GM18870 (cell line): ENCODE measurements around the gene REEP6.
"Not testable (repeated sequence)": the region's sequence is repeated elsewhere in the genome, so short reads cannot be mapped to it uniquely, and the experiment has no call there.

Experiments
- ATAC-seq: cut with Tn5 transposase; IDR thresholded peaks from one replicate; pipeline ENCODE4 v1.9.1; 2021; ENCODE audit warnings: moderate library complexity; ENCODE audit not compliant: unreplicated experiment

REEP6 gene

DNA sequence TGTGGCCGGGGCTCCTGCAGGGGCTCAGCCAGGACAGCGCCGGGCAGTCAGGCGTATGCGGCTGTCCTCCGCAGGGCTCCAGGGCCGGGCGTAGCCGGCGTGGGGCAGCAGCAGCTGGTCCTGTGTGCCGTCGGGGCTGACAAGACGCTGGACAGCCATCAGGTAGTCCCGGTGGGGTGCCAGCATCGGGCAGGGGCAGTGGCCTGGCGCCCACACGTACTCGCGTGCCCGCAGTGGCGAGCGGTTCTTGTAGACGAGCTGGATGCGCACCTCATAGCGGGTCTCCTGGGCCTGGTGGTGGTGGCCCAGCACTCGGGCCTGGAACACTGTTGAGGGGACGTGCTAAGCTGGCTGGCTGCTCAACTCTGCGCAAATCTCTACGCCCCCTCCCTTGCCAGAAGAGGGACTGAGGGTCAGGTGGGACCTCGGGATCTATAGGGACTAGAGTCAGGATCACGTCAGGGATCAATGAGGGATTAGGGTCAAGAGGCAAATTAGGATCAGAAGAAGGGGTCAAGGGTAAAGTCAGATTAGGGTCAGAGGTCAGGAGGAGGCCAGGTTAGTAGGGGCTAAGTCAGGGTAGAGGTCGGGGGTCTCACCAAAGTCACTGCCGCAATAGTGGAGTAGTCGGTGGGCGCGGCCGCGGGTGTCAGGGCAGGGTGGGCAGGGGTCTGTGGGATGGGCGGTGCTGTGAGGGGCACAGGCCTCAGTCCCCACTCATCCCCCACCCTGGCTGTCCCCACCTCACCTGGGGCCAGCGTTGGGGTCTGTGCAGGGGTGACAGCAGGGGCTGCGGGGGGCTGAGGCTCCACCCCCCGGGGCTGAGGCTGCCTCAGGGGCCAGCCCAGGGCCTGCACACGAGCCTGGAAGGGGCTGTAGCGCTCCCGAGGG is 15.3 kb downstream of the REEP6 start:
- no peak for ATAC-seq

DNA sequence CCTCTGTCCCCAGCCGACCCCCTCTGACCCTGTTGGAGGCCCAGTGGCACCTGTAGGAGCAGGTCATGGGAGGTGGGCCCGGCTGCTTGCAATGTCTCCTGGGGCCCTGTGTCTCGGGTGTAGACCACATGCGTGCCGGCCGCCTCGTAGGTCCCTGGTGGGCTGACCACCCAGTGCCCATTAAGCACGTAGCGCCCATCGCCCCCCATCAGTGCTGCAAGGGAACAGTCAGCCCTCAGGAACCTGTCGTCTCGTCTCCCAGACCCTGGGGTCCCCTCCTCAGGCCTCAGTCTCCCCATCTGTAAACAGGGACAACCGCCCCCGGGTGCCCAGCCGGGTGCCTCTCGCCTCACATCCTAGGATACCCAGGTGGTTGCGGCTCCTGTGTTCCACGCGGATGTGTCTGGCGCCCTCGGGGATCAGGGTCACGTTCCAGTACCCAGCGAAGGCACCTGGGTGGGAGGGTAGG is 16.2 kb downstream of the REEP6 start:
- ATAC-seq = no peak

DNA sequence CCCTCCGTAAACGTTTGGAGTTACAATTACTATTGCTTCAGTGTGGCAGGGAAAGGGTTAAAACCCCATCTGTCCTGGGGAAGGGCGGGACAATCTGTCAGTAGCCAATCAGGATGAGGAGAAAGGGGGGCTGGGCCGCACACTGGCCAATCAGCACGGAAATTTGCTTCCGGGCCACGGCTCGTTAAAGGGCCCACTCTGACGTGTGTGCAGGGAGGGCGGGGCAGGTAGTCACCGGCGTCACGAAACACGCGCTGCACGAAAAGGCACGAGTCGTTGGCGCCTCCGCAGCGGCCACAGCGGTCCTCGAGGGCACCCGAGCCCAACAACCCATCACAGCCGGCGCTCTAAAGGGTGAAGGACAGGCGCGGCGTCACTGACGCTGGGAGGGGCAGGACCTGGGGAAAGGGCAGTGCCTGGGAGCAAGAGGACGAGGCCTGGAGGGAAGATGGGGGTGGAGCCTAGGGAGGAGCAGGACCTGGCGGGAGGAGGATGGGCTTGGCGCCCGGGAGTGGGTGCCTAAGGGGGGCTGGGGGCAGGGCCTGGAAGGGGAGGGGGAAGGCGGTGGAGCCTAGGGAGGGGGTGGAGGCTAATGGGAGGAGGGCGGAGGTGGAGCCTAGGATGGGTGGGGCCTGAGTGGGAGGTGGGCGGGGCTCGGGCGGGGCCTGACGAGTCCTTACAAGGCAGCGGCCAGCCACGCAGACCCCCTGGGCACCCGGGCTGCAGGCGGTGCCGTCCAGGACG is 17.0 kb downstream of the REEP6 start:
- ATAC-seq = no peak

DNA sequence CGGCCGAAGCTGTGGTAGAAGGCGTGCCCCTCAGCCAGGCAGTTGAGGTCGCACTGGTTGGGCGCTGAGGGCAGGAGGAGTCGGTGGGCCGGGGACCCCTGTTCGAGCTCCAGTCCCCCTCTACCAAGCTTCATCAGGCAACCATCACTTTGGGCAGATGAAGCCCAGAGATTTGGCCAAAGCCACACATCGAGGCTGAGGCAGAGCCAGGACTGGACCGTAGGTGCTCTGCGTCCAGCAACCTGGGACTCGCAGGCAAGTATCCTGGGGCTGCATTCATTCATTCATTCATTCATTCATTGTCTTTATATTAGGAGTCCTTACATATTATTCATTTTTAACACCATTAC is 17.5 kb downstream of the REEP6 start:
- no peak for ATAC-seq

DNA sequence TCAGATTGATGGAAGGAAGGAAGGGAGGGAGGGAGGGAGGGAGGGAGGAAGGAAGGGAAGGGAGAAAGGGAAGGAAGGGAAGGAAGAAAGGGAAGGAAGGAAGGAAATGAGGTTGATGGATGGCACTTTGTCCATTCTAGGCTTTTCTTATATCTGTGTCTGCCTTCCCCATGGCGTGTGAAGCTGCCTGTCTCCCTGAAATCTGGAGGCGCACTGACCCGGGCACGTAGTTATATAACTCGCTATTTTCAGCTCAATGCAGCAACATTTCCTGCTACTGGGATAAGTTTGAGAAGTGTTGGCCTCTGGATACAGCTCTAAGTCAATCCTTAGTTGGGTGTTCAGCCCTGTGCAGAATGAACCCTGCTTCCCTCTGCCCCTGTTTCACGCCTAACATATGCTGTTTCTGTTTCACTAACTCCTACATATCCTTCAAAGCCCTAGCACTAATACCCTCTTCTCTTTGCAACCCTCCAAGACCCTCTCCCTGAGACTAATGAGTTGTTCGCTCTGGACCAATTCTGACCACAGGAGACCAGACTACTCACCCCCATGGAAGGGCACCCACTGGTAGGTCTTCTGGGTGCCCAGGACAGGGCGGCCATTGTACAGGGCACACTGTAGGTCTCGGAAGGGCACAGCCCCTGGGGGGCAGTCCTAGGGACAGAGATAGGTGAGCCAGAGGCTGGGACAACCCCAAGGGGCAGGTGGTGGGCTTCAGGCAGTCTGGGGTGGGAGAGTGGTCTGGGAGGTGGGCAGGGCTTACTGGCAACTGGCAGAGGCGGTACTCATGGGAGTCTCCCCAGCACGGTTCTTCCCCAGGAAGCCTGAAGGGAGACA is 18.8 kb downstream of the REEP6 start:
- no peak for ATAC-seq

DNA sequence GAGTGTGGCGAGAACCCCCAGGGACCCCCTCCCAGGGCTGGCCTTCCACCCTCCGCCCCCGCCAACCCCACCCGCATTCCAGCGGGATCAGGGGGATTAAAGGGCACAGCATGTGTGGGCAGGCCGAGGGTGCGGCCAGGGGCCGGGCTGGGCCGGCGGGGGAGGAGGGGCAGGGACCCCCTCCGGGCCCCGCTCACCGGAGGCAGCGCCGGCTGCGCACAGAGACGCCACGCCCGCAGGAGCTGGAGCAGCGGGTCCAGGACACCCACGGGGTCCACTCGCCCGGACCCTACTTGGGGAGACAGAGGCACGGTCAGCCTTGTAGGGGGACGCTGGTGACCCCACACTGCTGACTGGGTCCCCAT is 19.4 kb downstream of the REEP6 start:
- ATAC-seq = no peak

DNA sequence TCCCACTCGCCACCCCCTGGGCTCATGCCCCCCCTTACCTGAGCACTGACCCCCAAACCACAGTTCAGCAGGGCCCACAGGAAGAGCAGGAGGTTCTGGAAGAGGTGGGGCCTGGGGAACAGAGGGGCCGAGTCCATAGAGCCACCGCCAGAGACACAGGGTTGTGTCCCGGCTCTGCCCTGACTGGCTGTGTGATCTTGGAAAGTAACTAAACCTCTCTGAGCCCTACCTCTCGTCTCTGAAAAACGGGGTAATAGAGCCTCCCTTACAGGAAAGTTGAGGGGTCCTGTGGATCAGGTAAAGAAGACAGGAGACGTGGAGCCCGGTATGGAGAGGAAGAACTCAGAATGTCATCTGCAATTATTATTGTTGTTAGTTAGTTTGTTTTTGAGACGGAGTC is 19.8 kb downstream of the REEP6 start:
- no peak for ATAC-seq

DNA sequence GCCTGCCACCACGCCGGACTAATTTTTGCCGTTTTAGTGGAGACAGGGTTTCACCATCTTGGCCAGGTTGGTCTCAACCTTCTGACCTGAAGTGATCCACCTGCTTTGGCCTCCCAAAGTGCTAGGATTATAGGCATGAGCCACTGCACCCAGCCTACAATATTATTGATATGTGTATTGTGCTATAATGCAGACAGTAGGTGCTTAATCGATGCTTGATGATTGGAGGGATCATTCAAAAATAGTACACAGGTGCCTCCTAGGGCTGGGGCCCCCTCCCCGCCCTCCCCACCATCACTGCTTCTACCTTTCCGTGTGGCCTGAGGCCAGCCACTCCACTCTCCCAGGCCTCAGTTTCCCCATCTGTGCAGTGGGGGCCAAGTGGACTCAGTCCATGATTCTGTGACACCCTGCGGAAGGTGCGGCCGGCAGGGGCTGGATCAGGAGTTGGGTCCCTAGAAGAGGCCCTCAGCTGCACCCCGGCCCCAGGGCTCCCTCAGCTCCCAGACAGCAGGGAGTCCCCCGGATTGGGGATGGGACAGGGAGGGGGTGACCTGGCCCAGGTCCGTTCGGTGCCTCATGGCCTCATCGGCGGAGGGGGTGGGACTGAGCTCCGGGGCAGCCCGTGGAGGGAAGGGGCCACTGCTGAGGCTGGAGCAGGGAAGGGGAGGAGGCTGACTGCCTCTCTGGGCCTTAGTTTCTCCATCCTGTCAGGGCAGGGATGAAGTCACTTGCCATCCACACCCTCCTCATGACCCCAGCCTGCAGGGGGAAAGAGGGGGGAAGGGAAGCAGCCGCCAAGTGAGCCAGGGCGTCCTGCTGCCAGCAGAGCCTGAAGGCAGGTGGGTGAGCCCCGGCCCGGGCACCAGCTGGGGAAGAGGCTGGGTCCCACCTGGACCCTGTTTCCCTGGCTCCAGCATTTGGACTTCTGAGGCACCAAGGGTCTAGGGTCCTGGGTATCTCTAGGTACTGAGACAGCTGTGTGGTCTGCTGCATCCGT is 20.6 kb downstream of the REEP6 start:
- no peak for ATAC-seq

DNA sequence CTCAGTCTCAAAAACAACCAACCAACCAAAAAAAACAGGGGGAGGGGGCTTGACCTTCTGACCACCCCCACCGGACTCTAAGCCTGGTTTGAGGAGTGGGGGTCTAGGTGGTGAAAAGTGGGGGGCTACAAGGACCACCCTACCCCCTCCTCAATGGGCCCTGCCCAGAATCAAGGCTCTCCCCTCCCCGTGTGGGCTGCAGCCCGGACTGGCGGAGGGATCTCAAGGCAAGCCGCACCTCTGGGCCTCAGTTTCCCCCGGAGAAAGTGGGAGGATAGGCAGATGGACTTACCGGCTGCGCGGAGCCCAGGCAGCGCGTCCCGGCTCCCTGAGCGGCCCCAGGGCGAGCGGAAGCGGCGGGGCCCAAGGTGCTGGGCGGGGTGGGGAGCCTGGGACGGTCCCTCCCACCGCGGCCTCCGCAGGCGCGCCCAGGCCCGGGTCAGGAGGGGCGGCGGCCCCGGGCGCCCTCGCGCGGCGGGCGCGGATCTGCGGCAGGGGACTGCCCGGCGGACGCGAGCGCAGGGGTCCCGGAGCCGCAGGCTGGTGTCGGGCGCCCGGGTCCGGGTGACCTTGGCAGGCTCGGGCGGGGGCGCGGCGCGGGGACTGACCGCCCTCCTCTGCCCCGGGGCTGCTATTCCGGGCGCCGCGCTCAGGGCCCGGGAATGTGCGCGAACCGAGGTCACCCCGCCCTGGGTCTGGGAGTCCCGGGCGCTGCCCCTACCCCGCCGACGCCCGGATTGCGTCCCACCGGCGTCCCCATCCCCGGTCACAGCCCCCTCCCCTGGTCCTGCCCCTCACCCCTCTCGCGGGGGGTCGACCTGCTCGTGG is 21.9 kb downstream of the REEP6 start, which contains the start of gene ADAMTSL5:
Gene ADAMTSL5 (minus strand): TSS at position 349 of the 828 bp plus-strand sequence. CDS start 2,076 bp downstream, outside the sequence.
- no peak for ATAC-seq

DNA sequence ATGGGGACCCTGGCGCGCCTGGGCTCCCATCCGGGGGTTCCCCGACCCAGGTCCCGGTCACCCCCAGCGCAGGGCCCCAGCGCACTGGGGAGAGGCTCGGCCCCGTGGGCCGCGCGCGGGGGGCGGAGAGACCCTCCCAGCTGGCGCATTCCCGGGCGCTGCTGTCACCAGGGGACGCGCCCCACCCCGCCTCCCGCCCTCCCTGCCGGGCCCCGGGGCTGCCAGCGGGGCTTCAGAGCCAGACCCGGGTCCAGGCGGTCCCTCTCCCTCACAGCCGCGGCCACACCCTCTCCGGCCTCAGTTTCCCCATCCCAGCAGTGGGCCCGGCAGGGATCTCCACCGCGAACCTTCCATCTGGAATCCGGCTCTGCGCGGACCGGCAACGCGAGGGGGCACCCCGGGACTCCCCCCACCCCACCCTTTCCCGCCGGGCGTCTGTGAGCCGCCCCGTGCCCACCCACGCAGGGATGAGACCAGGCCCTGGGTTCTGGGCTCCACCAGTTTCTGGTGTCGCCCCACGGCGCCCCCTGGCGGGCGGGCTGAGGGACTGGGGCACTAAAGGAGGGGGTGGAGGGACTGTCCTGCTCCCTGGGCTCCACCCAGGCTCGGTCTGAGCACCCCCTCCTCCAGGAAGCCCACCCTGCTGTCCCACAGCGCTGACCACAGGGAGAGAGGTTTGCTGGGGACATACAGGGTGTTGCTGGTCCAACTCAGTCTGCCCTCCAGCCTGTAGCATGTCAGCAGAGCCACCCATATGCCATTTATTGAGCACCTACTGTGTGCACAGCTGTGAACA is 22.7 kb downstream of the REEP6 start:
- ATAC-seq = no peak

DNA sequence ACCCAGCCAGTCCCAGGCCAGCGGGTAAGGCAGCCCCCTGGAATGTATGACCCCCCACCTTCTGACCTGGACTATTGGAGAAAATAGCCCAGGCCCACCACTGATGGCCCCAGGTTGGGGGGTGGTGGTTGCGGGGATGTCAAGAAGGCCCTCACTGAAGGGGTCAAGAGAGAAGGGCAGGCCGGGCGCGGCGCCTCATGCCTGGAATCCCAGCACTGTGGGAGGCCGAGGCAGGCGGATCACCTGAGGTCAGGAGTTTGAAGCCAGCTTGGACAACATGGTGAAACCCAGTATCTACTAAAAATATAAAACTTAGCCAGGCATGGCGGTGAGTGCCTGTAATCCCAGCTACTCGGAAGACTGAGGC is 23.3 kb downstream of the REEP6 start:
- ATAC-seq = no peak

DNA sequence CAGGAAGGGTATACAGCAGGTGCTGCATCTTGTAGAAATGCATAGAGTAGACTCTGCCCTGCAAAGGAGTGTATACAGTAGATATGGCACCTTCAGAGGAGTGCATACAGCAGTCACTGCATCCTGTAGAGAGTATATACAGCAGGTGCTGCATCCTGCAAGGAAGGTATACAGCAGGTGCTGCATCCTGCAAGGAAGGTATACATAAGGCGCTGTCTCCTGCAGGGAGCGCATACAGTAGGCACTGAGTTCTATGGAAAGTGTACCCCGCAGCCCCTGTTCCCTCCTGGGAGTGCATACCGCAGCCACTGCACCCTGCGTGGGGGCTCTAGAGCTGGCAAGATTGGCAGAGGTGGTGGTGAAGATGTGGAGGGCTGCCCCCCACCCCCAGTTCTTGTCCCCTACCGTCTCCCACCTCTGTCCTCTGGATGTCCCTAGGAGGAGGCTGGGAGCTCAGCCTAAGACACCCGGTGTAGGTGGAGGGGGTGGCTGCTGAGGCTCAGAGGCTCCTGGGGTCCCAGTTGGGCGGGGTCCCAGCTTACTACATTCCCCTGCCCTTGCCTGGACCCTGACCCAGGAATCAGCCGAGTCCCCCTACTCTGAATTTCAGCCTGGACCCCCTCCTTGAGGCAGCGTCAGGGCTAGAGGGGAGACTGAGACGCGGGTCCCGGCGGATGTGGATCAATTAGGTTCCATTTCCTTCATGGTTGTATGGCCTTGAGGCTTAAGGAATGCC is 24.2 kb downstream of the REEP6 start:
- no peak for ATAC-seq

DNA sequence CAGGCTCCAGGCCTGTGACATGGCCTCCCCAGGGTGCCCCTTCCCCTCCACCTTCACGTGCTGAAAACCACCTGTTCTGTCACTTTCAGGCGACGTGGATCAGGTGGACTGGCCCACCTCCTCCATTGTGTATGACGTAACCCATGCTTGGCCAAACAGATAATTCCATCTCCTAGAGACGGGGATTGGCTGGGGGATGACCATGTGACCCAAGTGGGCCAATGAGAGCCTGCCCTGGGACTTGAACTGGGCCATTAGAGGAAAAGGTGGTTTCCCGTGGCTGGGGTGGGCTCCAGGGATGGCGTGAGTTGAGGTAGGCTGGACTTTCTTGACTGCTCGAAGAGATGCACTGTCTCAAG is 25.4 kb downstream of the REEP6 start:
- no peak for ATAC-seq

DNA sequence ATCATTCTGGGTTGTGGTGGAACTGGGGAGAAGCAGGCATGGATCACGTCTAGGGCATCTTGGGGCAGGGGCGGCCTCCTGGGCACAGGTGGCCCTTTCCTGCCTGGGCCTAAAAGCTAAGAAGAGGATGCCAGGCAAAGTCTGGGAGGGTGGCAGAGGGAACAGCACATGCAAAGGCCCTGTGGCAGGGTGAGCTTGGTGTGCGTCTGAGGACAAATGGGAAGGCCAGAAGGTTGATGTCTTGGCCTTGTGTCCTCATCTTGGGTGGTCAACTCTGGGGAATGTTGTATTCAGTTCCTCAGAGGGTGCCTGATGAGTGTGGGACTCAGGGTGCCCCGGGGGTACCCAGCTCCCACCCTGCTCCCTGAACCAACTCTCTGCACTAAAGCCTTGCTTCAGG is 27.5 kb downstream of the REEP6 start:
- no peak for ATAC-seq

DNA sequence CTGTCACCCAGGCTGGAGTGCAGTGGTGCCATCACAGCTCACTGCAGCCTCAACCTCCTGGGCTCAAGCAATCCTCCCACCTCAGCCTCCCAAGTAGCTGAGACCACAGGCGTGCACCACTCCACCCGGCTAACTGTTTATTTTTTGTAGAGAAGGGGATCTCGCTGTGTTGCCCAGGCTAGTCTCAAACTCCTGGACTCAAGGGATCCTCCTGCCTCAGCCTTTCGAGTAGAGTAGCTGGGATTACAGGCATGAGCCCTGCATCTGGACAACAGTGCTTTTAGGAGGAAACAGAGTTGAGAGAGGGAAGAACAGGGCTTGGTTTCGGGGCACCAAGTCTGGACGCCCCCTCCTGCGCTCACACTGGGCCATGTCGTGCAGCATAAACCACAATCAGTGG is 28.8 kb downstream of the REEP6 start:
- ATAC-seq = not testable (repeated sequence)

DNA sequence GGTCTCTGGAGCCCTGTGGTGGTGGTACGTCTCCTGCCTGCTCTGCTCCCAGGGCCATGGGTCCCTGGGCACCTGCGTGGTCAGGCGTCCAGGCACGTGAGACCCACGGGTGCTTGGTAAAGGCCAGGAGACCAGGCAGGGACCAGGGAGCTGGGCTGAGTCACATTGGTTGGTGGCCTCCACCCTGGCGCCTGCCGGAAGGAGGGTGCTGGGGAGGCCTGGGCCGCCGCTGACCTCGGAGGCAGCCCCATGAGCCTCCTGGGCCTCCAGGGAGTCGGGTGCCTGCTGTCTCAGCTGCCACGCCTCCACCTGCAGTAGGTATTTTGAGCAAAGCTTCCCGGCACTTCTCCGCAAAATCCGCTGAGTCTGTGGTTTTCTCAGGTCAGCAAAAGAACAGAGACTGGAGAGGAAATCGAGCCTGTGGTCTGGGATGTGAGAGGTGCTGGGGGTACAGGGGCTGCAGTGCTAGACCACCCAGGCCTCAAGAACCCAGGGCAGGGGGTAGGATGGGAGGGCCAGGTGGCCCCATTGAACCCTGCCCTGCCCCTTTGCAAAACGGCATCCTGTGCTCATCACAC is 29.3 kb downstream of the REEP6 start:
- ATAC-seq = no peak

DNA sequence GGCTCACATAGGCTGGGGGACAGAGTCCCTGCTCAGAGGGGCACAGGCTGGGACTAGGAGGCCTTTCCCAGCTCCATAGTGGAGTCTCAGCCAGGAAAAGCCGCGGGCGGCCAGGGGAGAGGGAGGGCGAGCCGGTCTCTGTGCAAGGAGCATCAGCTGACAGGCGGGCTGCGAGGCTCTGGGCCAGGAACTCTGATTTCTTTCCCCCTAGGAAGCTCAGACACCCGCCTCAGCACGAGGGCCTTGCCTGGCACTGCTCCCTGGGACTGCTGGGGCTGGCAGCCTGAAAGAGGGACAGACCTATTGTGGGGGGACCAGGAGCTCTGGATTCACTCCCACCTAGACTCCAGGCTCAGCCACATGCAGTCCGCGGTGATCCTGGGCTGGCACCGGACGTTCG is 30.7 kb downstream of the REEP6 start:
- no peak for ATAC-seq

DNA sequence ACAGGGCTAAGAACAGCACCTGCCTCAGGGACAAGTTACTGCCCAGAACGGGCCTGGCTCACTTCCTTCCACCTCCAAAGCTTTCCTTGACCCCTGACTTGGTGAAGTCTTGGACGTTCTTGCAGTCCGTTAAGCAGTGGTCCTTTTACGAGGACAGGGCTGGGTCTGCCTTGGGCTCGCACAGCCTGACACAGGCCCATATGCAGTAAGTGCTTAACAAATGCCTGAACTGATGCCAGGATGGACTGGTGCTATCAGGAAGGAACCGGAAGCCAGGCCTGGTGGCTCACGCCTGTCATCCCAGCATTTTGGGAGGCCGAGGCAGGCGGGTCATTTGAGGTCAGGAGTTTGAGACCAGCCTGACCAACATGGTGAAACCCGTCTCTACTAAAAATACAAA is 31.1 kb downstream of the REEP6 start:
- ATAC-seq = no peak
